K562 (cell line): ENCODE measurements around the gene VAMP8. TPM values are rescaled to one million over a fixed set of nuclear protein-coding genes. Genes with fewer than 3 reads are reported as not detected.
A peak's percentile ranks its signal among the peaks of the same experiment; 100 is the strongest.

Experiments
- CREM ChIP-seq: IDR thresholded peaks from 2 replicates; pipeline ENCODE4 v1.6.1; 2014; ENCODE audit warnings: antibody characterized with exemption, low read depth
- ELK3 ChIP-seq: fragments of 450-650 bp; formaldehyde crosslinking; IDR thresholded peaks from 2 replicates; pipeline ENCODE4 v1.4.0; 2020; ENCODE audit warnings: mild to moderate bottlenecking
- FOXA1 ChIP-seq: fragments of 450-650 bp; IDR thresholded peaks from 2 replicates; pipeline ENCODE4 v1.6.1; 2016; ENCODE audit warnings: mild to moderate bottlenecking, borderline replicate concordance
- GTF2B ChIP-seq: IDR thresholded peaks from 2 replicates; pipeline ENCODE4 v1.6.1; 2011; ENCODE audit not compliant: insufficient read length; ENCODE audit errors: extremely low read depth
- GTF2E2 ChIP-seq: fragments of 200-800 bp; sonication (Bioruptor generic); IDR thresholded peaks from 2 replicates; pipeline ENCODE4 v1.6.1; 2016; ENCODE audit warnings: missing genetic modification characterization, missing compliant biosample characterization
- KDM1A ChIP-seq, 2 experiments: fragments of 450-650 bp; IDR thresholded peaks; 2 replicates each; pipeline ENCODE4 v1.6.1; 2016; ENCODE audit warnings: mild to moderate bottlenecking in 2 of 2
- LCOR ChIP-seq: sonication (generic); formaldehyde crosslinking; IDR thresholded peaks from 2 replicates; pipeline ENCODE4 v1.8.0; 2022; ENCODE audit warnings: mild to moderate bottlenecking, missing genetic modification reagents
- MCM2 ChIP-seq: fragments of 450-650 bp; IDR thresholded peaks from 2 replicates; pipeline ENCODE4 v1.6.1; 2017; ENCODE audit warnings: low read depth, mild to moderate bottlenecking
- NCOA1 ChIP-seq: fragments of 450-650 bp; IDR thresholded peaks from 2 replicates; pipeline ENCODE4 v1.6.1; 2016; ENCODE audit warnings: low read depth
- PCBP2 ChIP-seq: fragments of 200-400 bp; formaldehyde crosslinking; IDR thresholded peaks from 2 replicates; pipeline ENCODE4 v1.6.1; 2018; ENCODE audit warnings: low read length, low read depth, mild to moderate bottlenecking, moderate library complexity; ENCODE audit not compliant: poor library complexity, severe bottlenecking
- PHB2 ChIP-seq: fragments of 450-650 bp; IDR thresholded peaks from 2 replicates; pipeline ENCODE4 v1.6.1; 2017; ENCODE audit warnings: low read depth
- PRDM10 ChIP-seq: fragments of 450-650 bp; IDR thresholded peaks from 2 replicates; pipeline ENCODE4 v1.6.1; 2018; ENCODE audit not compliant: partially characterized antibody
- RBM22 ChIP-seq: fragments of 200-400 bp; formaldehyde crosslinking; IDR thresholded peaks from 2 replicates; pipeline ENCODE4 v1.6.1; 2018; ENCODE audit warnings: low read length, low read depth; ENCODE audit not compliant: poor library complexity, severe bottlenecking
- SMAD4 ChIP-seq: fragments of 250-450 bp; sonication (Bioruptor Pico); conservative IDR thresholded peaks from 2 replicates; pipeline ENCODE4 v1.8.0; 2021; ENCODE audit warnings: inconsistent platforms, mild to moderate bottlenecking, moderate library complexity
- SRSF3 ChIP-seq: fragments of 200-400 bp; formaldehyde crosslinking; IDR thresholded peaks from 2 replicates; pipeline ENCODE4 v1.6.1; 2016; ENCODE audit warnings: mild to moderate bottlenecking, low read length, moderate library complexity; ENCODE audit not compliant: insufficient read depth
- SRSF9 ChIP-seq: fragments of 200-400 bp; formaldehyde crosslinking; IDR thresholded peaks from 2 replicates; pipeline ENCODE4 v1.6.1; 2017; ENCODE audit warnings: low read depth, low read length, borderline replicate concordance
- TAF1 ChIP-seq: IDR thresholded peaks from 2 replicates; pipeline ENCODE4 v1.6.1; 2011; ENCODE audit warnings: mild to moderate bottlenecking, low read length, moderate library complexity; ENCODE audit not compliant: insufficient read depth, control insufficient read depth, severe bottlenecking; ENCODE audit errors: extremely low read depth
- ZFP30 ChIP-seq: fragments of 250-450 bp; sonication (Bioruptor Pico); IDR thresholded peaks from 2 replicates; pipeline ENCODE4 v1.8.0; 2022; ENCODE audit warnings: moderate library complexity, mild to moderate bottlenecking, inconsistent platforms, borderline replicate concordance
- ZNF398 ChIP-seq: fragments of 250-450 bp; sonication (Bioruptor Pico); IDR thresholded peaks from 2 replicates; pipeline ENCODE4 v1.8.0; 2021; ENCODE audit warnings: moderate library complexity, mild to moderate bottlenecking, inconsistent platforms
- ZNF449 ChIP-seq: fragments of 250-450 bp; sonication (Bioruptor Pico); IDR thresholded peaks from 2 replicates; pipeline ENCODE4 v1.8.0; 2022; ENCODE audit warnings: moderate library complexity, mild to moderate bottlenecking, inconsistent platforms
- polyA plus RNA-seq, 8 experiments: library from polyadenylated mRNA; depleted of rRNA in 4 of 8; stranded (reverse) in 5 of 8; unstranded in 3 of 8; fragments of >200 nt; fragmentation: Nextera tagmentation in 2 of 8; fragmentation: Illumina TruSeq in 1 of 8; extraction: Ambion mirVana in 2 of 8; extraction: Trizol in 1 of 8; gene quantifications; 2 replicates each; pipeline versions ENCODE4 v1.2.1 to v1.2.3, GENCODE V29; 2011 to 2014; ENCODE audit warnings: inconsistent platforms in 1 of 8, missing spikeins in 1 of 8
- total RNA-seq, 7 experiments: library from RNA; depleted of rRNA in 6 of 7; stranded (reverse); fragments of >200 nt in 6 of 7; fragmentation: Illumina TruSeq in 2 of 7; extraction: Trizol in 2 of 7; gene quantifications; 2 replicates each; pipeline versions ENCODE4 v1.2.1 to v1.2.3, GENCODE V29; 2011 to 2021; ENCODE audit warnings: low replicate concordance in 1 of 7

VAMP8 gene
- total and polyA plus RNA-seq, 9 of the 15 experiments (the other 6 are each of a cell fraction or from before 2014, with no cell fraction given): 107 to 571 (median 248) TPM

- TF ChIP-seq PRDM10: no peak
- TF ChIP-seq PCBP2: no peak
- TF ChIP-seq GTF2E2 (tag): no peak
- no peak for TF ChIP-seq CREM
- TF ChIP-seq PHB2: no peak
- TF ChIP-seq SRSF3: no peak
- TF ChIP-seq FOXA1: no peak
- TF ChIP-seq NCOA1: no peak
- TF ChIP-seq ZFP30: no peak
- no peak for TF ChIP-seq ZNF449 (CRISPR knock-in tag)
- TF ChIP-seq ELK3: no peak
- no peak for TF ChIP-seq SRSF9
- TF ChIP-seq LCOR (CRISPR knock-in tag): no peak
- no peak for TF ChIP-seq SMAD4 (CRISPR knock-in tag)
- TF ChIP-seq KDM1A (IDR thresholded peaks at IDR 0.05): peak; percentile 33 to 62
- no peak for TF ChIP-seq ZNF398 (CRISPR knock-in tag)
- no peak for TF ChIP-seq TAF1
- TF ChIP-seq GTF2B: no peak
- no peak for TF ChIP-seq MCM2
- TF ChIP-seq RBM22: no peak
These were observed 37.2 kb upstream of the VAMP8 start (continued) for GRCh38 chr2:85540133-85540648.
